Keratinocyte (primary cell): Measurements from ENCODE around the gene ANKRD17. TPM values are rescaled to one million over a fixed set of nuclear protein-coding genes. Genes with fewer than 3 reads are reported as not detected.

Experiments used
- DNase-seq: peaks from one replicate; pipeline ENCODE4 v3.0.0-alpha.2; 2011; ENCODE audit warnings: low read depth, missing footprints, low spot score
- FAIRE-seq: peaks from 2 replicates; lab custom pipeline; 2011; peaks lifted over from hg19 to GRCh38; lab: Jason Lieb, UNC
- H2AFZ ChIP-seq: 2 replicates; pipeline ENCODE4 v1.6.0; 2012; ENCODE audit warnings: low read length, control low read depth, inconsistent platforms; ENCODE audit not compliant: control insufficient read depth
- H3K27ac ChIP-seq: 2 replicates; pipeline ENCODE4 v1.5.1; 2011; ENCODE audit warnings: low read length; ENCODE audit not compliant: control insufficient read depth, insufficient read depth
- H3K27me3 ChIP-seq: 3 replicates; pipeline ENCODE4 v1.6.0; 2011; ENCODE audit warnings: low read length; ENCODE audit not compliant: control insufficient read depth, insufficient read depth; ENCODE audit errors: extremely low read depth
- H3K36me3 ChIP-seq, 2 experiments: 2 replicates in 1 of 2; 3 replicates in 1 of 2; pipeline ENCODE4 v1.5.1; 2011; ENCODE audit warnings: low read length in 2 of 2, mild to moderate bottlenecking in 1 of 2; ENCODE audit not compliant: control insufficient read depth in 2 of 2, insufficient read depth in 2 of 2; ENCODE audit errors: extremely low read depth in 1 of 2
- H3K4me1 ChIP-seq: 3 replicates; pipeline ENCODE4 v1.5.1; 2011; ENCODE audit warnings: low read length; ENCODE audit not compliant: control insufficient read depth, insufficient read depth; ENCODE audit errors: extremely low read depth
- H3K4me2 ChIP-seq: 3 replicates; pipeline ENCODE4 v1.6.0; 2011; ENCODE audit warnings: low read depth, low read length; ENCODE audit not compliant: control insufficient read depth, insufficient read depth; ENCODE audit errors: extremely low read depth
- H3K4me3 ChIP-seq, 3 experiments: fragments of 200-600 bp in 1 of 3; sonication (generic) in 1 of 3; 2 replicates in 2 of 3; 3 replicates in 1 of 3; pipeline ENCODE4 v1.5.1; 2011 to 2016; ENCODE audit warnings: low read length in 3 of 3, mild to moderate bottlenecking in 3 of 3, control low read depth in 2 of 3, inconsistent platforms in 1 of 3, low read depth in 1 of 3, mixed read lengths in 1 of 3, mixed run types in 1 of 3, moderate library complexity in 1 of 3; ENCODE audit not compliant: control insufficient read depth in 2 of 3, insufficient read depth in 2 of 3; ENCODE audit errors: extremely low read depth in 1 of 3
- H3K79me2 ChIP-seq: 2 replicates; pipeline ENCODE4 v1.6.0; 2012; ENCODE audit warnings: low read length; ENCODE audit not compliant: control insufficient read depth, insufficient read depth
- H3K9ac ChIP-seq: 3 replicates; pipeline ENCODE4 v1.6.0; 2011; ENCODE audit warnings: low read length; ENCODE audit not compliant: control insufficient read depth, insufficient read depth; ENCODE audit errors: extremely low read depth
- H3K9me1 ChIP-seq: 3 replicates; pipeline ENCODE4 v1.6.0; 2011; ENCODE audit warnings: low read length; ENCODE audit not compliant: control insufficient read depth, insufficient read depth; ENCODE audit errors: extremely low read depth
- H3K9me3 ChIP-seq: 2 replicates; pipeline ENCODE4 v1.5.1; 2012; ENCODE audit warnings: low read depth, low read length; ENCODE audit not compliant: control insufficient read depth
- H4K20me1 ChIP-seq: 3 replicates; pipeline ENCODE4 v1.6.0; 2011; ENCODE audit warnings: low read length; ENCODE audit not compliant: control insufficient read depth, insufficient read depth; ENCODE audit errors: extremely low read depth
- CTCF ChIP-seq, 3 experiments: IDR thresholded peaks in 1 of 3; conservative IDR thresholded peaks in 1 of 3; optimal IDR thresholded peaks in 1 of 3; 2 replicates in 2 of 3; 3 replicates in 1 of 3; pipeline versions ENCODE3 to v1.5.1; 2011; ENCODE audit warnings: low read length in 3 of 3, mild to moderate bottlenecking in 3 of 3, moderate library complexity in 2 of 3, control low read depth in 1 of 3, inconsistent platforms in 1 of 3; ENCODE audit not compliant: insufficient read depth in 2 of 3; ENCODE audit errors: extremely low read depth in 1 of 3
- EZH2 ChIP-seq: IDR thresholded peaks from one replicate; pipeline ENCODE4 v1.6.1; 2012; ENCODE audit warnings: inconsistent platforms, mild to moderate bottlenecking, low read length, moderate library complexity
- dilution Hi-C: fragments of 300-500 bp; cut with MboI; formaldehyde crosslinking; loops from one replicate; pipeline ENCODE4 v1.7.0; 2020; ENCODE audit warnings: low sequenced_read_pairs; ENCODE audit not compliant: extremely low pct_ligation_motif_present
- polyA plus RNA-seq, 5 experiments: library from polyadenylated mRNA; depleted of rRNA in 3 of 5; stranded (reverse) in 3 of 5; stranded (forward) in 1 of 5; unstranded in 1 of 5; fragments of >200 nt; gene quantifications; 1 replicate in 1 of 5; 2 replicates in 3 of 5; 3 replicates in 1 of 5; pipeline versions ENCODE4 v1.2.1 to v1.2.3, GENCODE V29; 2011 to 2012; ENCODE audit warnings: missing spikeins in 2 of 5, low read depth in 1 of 5, low replicate concordance in 1 of 5

Gene ANKRD17
- polyA plus RNA-seq, 1 donor (not counting 4 experiments of a cell fraction or from before 2014, with no cell fraction given): 51.5 TPM

- Histone ChIP-seq H3K27me3 (no peaks in the 10 kb centered on the region), H3K79me2 (no peaks in the 10 kb centered on the region), H3K4me2 (no peak overlapping the region), H3K36me3 (peaks cover 13 to 22% of the 10 kb centered on the region in 2 experiments), H3K9ac (no peak overlapping the region), H3K4me1 (no peaks in the 10 kb centered on the region), H3K9me1 (no peaks in the 10 kb centered on the region), H3K27ac (no peak overlapping the region), H3K4me3 (no peak overlapping the region), H4K20me1 (no peaks in the 10 kb centered on the region), H3K9me3 (no peaks in the 10 kb centered on the region), H2AFZ (no peak overlapping the region)
- TF ChIP-seq CTCF (optimal IDR thresholded peaks at IDR 0.05 in 1 of 3, IDR thresholded peaks at IDR 0.05 in 1 of 3, conservative IDR thresholded peaks at IDR 0.05 in 1 of 3; ENCODE audit: extremely low read depth in 1 of 3, insufficient read depth in 2 of 3, low read length in 3 of 3): no peak
- no peak for TF ChIP-seq EZH2
- FAIRE-seq (no peak), DNase-seq (no peak)
- dilution Hi-C loops: no loop called here
Measured at GRCh38 chr4:73139245-73139644, 119.4 kb downstream of the ANKRD17 start.

GRCh38 chr4:73137121-73137520 lies 121.5 kb downstream of the ANKRD17 start:
- no peak overlapping the region for H2AFZ ChIP-seq
- H3K27me3 ChIP-seq: no peaks in the 10 kb centered on the region
- no peak for FAIRE-seq
- H3K9ac ChIP-seq: no peak overlapping the region
- H3K79me2 ChIP-seq: no peaks in the 10 kb centered on the region
- H3K27ac ChIP-seq: no peak overlapping the region
- DNase-seq: no peak
- no peak overlapping the region for H3K4me2 ChIP-seq
- H3K36me3 ChIP-seq: peaks cover 12 to 13% of the 10 kb centered on the region in 2 experiments
- dilution Hi-C loops: no loop called here
- no peak overlapping the region for H3K4me3 ChIP-seq
- no peak for TF ChIP-seq CTCF (optimal IDR thresholded peaks at IDR 0.05 in 1 of 3, IDR thresholded peaks at IDR 0.05 in 1 of 3, conservative IDR thresholded peaks at IDR 0.05 in 1 of 3; ENCODE audit: extremely low read depth in 1 of 3, insufficient read depth in 2 of 3, low read length in 3 of 3)
- TF ChIP-seq EZH2: no peak
- no peaks in the 10 kb centered on the region for H3K9me1 ChIP-seq
- no peaks in the 10 kb centered on the region for H3K4me1 ChIP-seq
- no peaks in the 10 kb centered on the region for H4K20me1 ChIP-seq
- no peaks in the 10 kb centered on the region for H3K9me3 ChIP-seq
